ENCODE results near the gene IRF5.
"Not testable (repeated sequence)": the region's sequence is repeated elsewhere in the genome, so short reads cannot be mapped to it uniquely, and the experiment has no call there.

Gene IRF5

DNA sequence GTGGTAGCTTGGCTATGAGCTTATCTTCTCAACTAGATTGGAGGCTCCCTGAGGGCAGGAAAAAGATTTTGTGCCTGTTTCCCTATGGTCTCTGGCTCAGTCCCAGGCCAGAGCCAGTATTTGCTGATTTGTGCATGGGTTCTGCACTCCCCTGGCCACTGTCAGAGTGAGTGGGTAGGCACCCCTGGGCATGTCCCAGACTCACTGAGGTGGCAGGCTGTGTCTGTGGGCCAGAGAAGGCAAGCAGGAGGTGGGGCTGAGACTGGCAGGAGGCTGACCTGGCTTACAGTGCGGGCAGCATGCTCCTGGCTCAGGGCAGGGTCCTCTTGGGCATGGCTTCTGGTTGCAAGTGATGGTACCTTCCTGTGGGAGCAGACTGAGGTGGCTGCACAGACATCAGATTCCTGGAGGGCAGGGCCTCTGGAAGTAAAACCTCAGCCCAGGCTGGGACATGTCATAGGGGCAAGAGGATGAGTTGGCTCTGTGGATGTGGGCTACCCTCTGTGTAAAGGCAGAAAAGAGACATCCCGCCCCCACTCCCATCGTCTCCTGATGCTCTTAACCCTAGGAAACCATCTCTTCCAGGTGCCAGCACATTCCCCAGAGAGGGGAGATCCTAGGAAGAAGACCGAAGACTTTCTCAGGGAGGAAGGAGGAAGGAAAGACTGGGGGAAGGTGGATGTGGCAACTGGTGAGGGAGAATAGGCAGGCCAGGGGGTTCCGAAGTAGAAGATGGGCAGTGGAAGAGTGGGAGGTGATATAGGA is 31.5 kb upstream of the IRF5 start:
- no peak for DNase-seq (ENCODE audit: low read depth in 2 of 2)

DNA sequence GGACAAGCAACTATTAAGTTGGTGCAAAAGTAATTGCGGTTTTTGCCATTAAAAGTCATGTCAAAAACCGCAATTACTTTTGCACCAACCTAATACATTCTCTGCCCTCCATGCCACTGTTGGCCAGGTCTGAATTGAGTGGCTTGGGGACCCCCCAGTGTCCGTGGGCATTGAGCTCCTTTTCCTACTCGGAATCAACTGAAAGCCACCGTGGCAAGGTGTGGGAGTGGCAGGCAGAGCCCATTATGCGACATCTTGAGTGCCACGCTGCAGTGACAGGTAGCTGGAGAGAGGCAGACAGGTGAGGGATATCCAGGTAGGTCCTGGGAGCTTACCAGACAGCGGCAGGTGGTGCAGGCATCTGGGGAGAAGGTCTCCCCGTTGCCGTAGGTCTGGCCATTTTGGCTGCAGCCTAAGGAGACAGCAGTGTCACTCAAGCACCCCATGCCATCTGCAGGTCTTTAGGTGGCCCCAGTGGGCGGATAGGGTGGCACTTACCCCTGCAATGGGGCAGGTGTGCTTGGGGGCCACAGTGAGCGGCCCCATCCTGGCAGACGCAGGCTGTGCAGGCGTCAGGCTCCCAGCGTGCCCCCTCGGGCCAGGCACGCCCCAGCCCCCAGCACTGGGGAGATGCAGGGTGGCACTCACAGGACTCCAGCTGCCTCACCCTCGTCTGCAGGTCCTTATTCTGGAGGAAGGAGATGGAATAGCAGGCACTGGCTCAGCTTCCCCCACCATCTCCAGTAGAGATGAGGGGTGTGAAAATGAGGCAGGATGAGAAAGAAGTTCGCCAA is 30.8 kb upstream of the IRF5 start:
- DNase-seq (ENCODE audit: low read depth in 2 of 2), result no peak

DNA sequence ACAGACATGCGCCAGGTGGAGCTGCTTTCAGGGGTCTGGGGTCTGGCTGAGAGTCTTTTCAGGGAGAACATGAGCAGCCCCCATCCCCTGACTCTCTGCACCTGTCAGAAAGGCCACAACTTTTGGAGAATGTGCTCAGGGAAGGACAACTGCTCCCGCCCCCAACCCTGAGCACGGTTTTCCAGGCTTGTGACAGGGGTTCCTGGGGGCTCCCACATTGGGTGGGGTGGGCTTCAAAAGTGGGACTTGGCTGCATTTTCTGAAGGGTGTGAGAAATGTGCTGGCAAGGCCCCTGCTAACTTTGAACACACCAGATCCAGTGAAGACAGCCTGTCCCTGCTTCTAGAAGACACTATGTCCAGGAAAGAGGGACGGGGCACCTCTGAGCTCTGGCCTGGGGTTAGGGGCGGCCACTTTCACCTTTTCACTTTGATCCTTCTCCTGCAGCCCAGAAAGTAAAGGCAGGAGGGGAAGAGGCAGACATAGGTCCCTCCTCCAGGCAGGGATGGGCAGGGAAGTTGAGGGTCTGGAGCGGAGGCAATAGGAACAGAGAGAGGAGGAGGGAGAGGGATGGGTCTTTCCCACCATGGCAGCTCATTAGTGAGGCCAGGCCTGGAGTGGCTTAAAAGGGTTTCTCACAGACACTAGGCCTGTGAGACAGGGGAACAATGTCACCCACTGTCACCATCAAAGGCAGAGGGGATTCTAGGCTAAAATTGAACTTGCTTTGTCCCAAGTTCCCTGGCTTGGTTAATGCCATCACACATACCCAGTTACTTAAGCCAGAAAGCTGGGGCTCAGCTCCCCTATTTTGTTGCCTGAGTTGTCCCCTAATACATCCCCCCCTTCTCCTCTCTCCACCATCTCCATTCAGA is 28.7 kb upstream of the IRF5 start:
- DNase-seq (ENCODE audit: low read depth in 2 of 2), result no peak

DNA sequence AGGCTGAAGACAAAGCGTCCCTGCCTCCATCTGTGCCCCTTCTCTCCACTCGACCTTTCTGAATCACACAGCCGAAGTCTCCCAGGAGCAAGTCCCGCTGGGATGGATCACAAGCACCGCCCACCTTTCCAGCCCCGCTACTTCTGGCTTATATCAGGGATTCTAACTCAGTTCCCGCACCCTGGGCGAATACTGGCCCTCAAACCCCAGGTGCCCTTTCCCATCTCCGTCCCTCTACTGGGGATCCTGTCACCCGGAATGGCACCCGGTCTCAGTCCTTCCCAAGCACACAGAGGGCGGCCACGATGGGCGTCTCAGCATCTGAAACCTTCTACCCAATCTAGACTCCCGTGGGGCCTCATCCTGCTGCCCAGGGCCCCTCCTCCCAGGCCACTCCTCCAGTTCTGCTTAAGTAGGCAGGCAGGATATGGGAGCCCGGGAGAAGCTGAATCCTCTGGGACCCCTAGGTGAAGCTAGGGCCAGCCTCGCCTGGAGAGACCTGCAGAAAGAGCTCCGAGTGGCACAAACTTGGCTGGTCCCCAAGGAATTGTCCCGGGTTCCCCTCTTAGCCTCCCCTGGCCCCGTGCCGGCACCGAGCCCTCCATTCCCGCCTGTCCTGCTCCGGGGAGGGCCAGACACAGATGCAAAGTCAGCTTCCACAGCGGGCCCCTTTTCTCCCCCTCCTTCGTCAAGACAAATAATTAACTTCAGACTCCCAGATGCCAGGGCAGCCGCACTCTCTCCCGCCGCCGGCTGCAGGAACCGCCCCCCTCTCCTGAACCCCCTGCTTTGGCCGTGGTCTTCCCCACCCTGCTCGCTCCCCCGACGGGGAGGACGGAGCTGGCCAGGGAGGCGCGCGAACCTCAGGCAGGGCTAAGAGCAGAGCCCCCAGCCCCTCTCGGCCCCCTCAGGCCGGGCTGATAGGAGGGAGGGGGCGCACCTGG is 27.8 kb upstream of the IRF5 start:
- DNase-seq (ENCODE audit: low read depth in 2 of 2), result no peak

DNA sequence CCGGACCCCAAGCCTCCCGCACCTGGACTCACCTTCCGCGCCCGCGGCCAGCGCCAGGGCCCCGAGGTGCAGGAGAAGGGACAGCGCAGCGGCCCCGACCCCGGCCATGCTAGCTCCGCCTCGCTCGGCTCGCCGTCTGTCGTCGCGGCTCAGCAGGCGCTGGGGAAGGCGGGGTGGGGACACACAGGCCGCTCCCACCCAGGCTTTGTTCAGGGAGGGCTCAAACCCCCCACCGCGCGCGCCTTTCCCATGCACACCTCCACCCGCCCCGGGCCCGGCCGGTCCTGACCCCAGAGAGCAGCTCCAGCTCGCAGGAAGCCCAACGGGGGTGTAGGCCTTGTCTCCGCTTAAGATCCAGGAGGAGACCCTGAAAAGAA is 27.2 kb upstream of the IRF5 start, which contains the start of gene KCP:
TSS of gene KCP (minus strand) at position 141 of the 377 bp plus-strand sequence. CDS start at position 108, 33 bp downstream.
- DNase-seq (ENCODE audit: low read depth in 2 of 2), result no peak

DNA sequence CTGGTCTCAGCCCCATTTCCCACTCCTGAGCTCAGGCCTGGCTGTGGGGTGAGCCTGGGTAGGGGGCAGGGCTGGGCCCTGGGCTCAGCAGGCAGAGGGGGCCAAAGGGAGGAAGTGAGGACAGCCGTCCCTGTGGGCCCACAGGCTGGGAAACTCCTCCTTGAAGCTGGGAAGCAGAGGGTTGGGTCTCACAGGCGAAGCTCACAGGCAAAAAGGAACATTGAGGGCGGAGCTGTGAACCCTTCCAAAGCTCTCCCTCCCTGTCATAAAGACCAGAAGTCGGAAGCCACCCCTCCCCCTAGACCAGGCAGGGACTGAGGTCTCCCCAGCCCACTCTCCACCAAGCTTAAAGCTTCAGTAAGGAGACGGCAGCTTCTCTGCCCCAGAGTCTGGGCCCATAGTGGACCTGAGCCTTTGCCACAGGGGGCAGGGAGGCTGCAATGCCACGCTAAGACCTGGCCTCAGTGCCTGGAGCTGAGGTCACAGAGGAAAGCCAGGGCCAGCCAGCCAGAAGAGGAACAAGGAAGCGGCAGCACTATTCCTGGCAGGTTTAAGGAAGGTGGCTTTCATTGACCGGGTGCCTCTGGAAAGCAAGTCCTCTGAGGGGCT is 26.2 kb upstream of the IRF5 start:
- no peak for DNase-seq (ENCODE audit: low read depth in 2 of 2)

DNA sequence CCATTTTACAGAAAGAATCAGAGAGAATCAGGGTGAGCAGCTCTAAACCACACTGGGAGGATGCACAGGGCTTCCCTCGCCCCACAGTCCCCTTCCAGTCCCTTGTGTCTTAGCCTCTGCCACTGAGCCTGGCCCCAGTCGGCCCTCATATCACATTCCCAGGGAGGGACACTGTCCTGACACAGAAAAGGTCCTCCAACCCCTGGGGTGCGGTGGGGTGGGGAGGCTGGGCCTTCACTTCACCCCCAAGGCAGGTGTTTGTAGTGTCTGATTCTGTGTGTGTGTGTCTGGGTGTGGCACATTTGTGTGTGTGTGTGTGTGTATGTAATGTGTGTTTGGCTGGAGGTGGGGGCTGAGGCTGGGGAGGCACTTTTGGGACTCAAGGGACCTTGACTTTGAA is 25.4 kb upstream of the IRF5 start:
- DNase-seq (ENCODE audit: low read depth in 2 of 2), result no peak

DNA sequence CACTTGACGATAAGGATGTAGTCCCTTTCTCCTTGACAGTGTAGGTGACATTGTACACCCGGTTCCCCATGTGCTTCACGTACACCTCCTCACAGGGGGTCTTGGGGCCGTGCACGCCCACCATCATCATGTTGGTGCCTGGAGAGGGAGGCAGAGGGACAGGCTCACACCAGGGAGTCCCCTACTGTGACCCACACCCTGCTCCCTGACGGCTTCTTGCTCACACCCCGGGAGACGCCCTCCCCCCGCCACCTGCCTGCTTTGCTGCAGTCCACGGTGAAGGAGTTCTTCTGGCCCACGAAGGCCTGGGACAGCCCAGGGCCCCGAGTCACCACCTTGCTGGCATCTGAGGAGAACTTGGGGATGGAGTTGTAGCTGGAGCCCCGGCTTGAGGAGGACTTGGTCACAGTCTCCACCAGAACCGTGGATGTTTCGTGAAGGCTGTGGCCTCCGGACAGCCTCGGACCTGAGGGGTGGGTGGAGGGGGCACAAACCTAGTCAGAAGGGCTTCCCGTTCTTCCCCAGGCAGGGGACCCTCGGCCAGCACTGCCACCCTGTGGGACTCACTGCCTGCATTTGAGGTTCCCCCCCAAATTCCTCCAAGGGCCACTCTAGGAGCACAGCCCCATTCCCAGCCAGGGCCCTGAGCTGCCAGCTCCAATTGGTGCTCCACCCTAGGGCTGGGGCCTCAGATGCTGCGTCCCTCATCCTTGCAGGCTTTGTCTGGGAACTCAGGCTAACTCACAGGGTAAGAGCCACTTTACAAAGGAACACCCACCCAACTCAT is 24.8 kb upstream of the IRF5 start:
- DNase-seq (ENCODE audit: low read depth in 2 of 2), result not testable (repeated sequence)

DNA sequence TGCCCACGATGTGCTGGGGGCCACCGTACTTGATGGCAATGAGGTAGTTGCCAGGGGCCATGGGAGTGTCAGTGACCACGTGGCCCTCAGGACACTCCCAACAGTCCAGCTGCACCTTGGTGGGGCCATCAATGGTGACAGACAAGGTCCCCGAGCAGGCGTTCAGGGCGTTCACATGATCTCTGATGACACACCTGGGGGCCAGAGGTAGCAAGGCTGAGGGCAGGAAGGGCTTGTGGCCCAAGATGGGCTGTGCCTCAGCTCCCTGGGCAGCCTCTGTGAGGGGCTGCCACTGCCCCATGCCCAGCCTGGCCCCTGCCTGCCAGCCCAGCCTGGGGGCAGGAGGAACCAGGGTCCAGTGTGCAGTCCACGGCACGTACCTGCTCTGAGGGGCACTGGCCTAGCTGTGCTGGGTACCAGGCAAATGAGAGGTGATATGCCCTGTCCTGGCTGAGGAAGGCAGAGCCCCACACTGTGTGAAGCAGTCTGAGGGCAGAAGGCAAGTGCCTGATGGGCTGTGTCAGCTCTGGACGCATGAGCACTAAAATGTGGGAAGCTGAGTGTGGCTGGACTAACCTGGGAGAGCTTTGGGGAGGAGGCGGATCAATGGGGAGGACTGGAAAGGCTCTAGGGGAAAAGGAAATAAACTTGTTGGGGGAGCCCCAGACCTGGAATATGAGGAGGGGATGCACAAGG is 23.7 kb upstream of the IRF5 start:
- no peak for DNase-seq (ENCODE audit: low read depth in 2 of 2)

DNA sequence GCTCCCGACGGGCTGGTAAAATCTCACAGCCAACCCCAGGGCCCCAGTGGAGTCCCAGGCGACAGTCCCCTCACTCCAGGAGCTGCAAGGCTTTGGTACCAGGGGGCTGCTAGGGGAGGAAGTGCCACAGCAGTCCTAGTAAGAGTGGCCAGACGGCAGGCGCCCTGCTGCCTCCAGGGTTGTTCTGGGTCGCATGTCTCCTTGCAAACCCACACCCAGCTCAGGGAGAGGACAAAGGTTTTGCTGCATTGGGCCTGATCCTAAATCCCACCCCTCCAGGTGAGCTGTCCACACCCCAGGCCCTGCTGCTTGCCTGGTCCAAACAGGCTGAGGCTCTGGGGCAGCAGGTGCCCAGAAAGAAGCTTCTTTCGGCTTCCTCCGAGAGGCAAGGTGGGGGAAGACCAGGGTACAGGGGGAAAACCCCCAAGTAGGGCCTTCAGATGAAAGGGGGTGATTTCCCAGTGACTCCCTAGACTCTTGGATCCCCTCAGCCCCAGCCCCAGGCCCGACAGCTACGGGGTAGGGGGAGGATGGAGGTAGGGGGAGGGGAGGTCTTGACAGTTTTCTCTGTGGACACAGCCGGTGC is 23.1 kb upstream of the IRF5 start:
- DNase-seq (ENCODE audit: low read depth in 2 of 2), result no peak

DNA sequence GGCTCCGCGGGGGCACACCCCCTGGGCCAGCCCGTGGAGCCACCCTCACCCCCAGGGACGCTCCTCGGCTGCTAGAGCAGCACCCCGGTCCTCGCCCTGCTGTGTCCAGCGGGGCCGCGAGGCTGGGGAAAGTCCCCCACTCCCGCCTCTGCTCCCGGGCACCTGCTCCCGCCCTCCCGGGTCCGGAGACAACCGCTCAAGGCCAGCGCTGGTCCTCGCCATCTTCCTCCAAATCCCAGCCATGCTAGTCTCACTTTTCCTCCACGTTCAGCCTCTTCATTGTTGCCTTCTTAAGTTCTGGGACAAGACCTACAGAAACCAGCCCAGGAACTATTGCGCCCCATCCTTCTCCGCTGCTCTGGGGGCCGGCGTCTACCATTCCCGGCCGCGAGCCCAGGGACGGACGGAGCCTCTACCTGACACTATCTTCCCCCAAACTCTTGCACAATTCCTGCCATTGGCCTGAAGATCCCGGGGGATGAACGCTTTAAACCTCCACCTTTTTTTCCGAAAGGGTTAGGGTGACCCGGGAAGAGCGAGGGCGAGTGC is 22.4 kb upstream of the IRF5 start:
- DNase-seq (ENCODE audit: low read depth in 2 of 2), result no peak

DNA sequence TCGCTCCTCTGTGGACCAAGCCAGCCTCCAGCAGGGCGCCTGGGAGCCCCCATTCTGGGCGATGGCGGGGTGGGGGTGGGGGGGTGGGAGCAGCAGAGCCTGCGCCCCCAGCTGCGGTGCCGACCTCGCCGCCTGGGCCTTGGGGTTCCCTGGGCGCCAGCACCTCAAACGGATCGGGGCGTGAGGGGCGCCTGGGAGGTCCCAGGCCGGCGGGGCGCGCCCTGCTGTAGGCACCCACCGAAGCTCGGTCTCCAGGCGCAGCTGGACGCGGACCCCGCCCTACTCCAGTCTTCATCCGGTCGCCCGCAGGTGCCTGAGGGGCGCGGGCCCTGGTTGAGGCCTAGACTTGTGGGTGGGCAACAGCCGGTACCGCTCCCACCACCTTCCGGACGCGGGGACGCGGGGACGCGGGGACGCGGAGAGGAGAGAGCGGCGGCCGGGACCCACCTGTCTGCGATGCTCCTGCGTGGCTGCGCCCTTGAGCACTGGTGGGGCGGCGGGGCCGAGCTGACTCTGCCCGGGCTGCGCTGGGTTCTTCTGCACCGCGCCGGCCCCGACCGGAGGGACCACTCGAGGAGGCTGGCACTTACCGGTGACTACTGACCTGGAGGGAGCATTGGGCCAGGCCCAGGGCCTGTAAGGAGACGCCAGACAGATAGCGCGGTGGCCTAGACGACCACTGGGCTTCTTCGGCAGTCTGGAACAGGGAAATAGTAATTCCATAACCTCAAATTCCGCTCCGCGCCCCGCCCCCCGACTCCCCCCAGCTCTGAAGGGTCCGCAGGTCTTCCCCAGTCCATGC is 21.7 kb upstream of the IRF5 start:
- no peak for DNase-seq (ENCODE audit: low read depth in 2 of 2)

DNA sequence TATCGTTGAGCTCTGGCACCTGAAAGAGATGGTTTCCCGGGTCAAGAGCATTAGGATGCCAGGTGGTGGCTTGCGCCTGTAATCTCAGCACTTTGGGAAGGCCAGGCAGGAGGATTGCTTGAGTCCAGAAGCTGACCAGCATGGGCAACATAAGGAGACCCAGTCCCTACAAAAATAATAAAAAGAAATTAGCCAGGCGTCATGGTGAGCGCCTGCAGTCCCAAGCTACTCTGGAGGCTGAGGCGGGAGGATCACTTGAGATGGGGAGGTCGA is 21.1 kb upstream of the IRF5 start:
- no peak for DNase-seq (ENCODE audit: low read depth in 2 of 2)

DNA sequence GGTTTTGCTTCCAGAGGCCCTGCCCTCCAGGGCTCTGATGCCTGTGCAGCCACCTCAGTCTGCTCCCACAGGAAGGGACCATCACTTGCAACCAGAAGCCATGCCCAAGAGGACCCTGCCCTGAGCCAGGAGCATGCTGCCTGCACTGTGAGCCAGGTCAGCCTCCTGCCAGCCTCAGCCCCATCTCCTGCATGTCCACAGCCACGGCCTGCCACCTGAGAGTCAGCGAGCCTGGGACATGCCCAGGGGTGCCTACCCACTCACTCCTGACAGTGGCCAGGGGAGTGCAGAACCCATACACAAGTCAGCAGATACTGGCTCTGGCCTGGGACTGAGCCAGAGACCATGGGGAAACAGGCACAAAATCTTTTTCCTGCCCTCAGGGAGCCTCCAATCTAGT is 20.6 kb upstream of the IRF5 start:
- no peak for DNase-seq (ENCODE audit: low read depth in 2 of 2)

DNA sequence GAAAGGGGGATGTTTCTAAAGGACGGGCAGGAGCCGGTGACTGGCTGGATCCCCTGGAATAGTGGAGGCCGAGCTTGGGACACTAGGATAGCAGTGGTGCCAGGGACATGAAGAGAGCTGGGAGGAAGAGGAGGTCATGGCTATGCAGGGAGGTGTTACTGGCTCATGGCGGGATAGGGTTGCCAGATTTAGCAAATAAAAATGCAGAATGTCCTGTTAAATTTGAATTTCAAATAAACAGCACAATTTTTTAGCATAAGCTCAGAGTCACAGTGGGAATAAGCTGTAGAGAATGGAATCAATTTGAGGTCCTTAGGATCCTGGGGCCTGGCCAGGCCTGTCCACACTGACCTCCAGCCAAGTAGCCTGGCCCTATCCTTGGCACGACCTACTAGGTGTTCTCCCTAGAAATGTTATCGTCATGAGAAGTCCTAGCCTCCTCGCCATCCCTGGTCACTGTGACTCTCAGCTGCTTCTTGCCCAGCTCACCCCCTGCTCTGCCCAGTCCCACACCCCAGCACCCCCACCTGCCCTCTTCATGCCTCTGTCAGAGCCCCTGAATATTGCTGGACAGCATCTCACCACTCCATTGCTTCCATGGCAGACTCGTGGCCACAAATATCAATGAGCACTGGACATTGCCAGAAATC is 19.6 kb upstream of the IRF5 start:
- DNase-seq (ENCODE audit: low read depth in 2 of 2), result no peak

DNA sequence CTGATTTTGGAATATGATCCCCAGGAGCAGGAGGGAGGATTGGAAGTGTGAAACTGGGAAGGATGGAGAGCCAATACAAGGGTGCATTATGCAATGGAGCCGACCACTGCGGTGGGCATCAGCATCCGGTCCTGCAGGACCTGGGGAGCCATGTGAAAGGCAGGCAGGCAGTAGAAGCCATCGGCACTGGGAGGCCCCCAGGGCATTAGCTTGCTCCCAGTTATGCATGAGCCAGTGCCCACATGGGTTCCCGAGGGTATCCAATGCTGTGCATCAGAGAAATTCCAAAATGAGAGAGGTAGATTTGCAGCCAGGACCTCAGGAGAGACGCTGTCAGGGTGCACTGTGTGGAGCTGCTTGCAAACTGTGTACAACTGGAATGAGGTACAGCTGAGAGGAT is 18.5 kb upstream of the IRF5 start:
- no peak for DNase-seq (ENCODE audit: low read depth in 2 of 2)
